Measurements from ENCODE around the gene SLC25A53.
"Not testable (repeated sequence)": the region's sequence is repeated elsewhere in the genome, so short reads cannot be mapped to it uniquely, and the experiment has no call there.

SLC25A53 gene

GRCh38 chrX:104130808-104131207 is 26.0 kb downstream of the SLC25A53 start:
- no peak for DNase-seq

- DNase-seq = no peak
These were observed 30.0 kb downstream of the SLC25A53 start for GRCh38 chrX:104126856-104127255.

- DNase-seq = no peak
These were observed 34.0 kb downstream of the SLC25A53 start for GRCh38 chrX:104122829-104123228.

DNA sequence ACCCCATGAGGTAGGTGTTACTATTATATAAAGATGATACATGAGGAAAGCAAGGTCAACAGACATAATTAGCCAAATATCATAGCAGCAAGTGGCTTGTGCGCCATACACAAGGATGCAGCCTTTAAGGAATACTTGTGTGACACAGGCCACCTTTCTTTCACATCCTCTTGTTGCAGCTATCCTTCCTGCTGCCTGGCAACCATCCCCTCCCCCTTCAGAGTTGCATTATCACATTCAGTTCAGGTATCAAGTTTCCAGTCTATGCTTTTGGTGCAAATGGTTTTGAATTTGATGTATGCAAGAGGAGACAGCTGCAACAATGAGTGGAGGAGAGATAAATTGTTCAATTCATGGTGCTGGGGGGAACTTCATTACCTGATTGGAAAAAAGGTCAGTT is 38.0 kb downstream of the SLC25A53 start:
- DNase-seq = no peak

- no peak for DNase-seq
These were observed 39.0 kb downstream of the SLC25A53 start for GRCh38 chrX:104117759-104118158.

GRCh38 chrX:104113222-104113965 is 43.4 kb downstream of the SLC25A53 start:
- DNase-seq = peak; percentile 42

DNA sequence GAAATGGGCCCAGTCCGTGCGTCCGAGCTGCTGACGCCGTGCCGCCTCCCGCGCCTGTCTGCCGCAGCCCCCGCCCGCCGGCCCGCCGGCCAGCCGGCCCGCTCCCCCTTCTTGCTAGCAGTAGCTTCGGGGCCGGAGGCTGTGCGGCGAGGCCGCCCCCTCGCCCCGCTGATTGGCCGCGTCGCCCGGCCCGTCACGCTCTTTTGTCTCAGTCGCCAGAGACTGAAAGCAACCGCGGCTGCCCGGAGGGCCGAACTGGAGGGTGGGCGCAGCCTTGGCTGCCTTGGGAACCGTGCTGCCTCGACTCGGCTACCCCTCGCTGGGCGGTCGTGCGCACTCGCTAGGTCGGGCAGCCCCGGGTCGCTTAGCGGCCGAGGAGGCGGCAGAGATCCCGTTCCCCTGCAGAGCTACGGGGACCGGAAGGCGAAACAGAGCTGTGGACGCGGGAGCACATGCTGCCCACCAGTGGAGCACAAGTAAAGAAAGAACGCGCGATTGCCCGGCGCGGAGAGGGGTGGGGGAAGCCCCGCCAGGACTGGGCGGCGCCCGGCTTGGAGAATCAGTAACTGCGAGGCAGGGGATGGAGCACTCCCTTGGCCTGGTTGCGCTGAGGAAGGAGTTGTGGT is 44.4 kb downstream of the SLC25A53 start, which contains the start of gene ZCCHC18:
TSS of gene ZCCHC18 (plus strand) at position 198 of the 626 bp plus-strand sequence. CDS start 1,589 bp downstream, outside the sequence.
- peak; percentile 17 for DNase-seq

- peak; percentile 3 for DNase-seq
These were observed 46.1 kb downstream of the SLC25A53 start for GRCh38 chrX:104110491-104111240.

DNA sequence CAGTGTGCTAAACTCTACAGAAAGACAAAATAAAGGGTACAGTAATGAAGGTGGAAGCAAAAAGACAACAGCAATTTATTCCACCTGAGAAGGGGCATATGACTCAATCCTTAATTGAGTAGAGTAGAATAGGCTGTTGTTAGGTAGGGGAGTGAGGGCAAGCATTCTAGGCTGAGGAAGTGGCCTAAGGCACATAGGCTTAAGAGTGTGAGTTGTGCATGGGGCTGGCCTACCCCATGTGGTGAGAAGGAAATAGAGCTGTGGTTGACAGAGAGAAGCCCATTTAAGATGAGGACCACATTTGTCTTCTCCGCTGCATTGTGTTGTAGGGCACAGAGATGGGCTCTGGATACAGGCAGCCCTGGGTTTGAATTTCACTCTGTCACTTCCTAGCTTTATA is 47.9 kb downstream of the SLC25A53 start:
- DNase-seq = no peak

GRCh38 chrX:104105330-104106262 is 51.2 kb downstream of the SLC25A53 start:
- DNase-seq = no peak

DNA sequence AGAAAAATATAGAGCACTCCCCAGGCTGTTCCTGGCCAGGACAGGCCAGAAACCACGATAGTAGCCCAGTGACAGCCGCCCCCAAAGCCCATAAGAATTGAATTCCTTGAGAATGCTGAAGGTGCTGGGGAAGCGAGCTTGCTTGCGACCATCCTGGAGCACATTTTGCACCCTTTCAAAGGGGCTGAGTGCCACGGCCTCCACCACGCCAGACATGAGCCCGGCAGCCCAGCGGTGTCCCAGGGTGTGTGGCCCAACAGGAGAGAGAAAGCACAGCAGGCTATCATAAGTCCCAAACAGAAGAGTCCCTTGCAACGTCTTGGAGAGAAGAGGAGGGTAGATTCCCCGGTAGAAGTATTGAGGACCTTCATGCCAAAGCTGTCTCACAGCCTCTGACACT is 52.1 kb downstream of the SLC25A53 start:
- DNase-seq = no peak

DNA sequence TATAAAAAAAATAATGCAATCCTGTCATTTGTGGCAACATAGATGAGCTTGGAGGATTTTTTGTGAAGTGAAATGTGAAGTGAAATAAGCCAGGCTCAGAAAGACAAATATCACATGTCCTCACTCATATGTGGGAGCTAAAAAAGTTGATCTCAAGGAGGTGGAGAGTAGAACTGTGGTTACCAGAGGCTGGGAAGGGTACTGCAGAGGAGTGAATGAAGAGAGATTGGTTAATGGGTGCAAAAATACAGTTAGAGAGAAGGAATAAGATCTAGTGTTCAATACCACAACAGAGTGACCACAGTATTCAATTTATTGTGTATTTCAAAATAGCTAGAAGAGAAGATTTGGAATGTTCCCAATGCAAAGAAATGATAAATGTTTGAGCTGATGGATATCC is 57.9 kb downstream of the SLC25A53 start:
- no peak for DNase-seq

DNA sequence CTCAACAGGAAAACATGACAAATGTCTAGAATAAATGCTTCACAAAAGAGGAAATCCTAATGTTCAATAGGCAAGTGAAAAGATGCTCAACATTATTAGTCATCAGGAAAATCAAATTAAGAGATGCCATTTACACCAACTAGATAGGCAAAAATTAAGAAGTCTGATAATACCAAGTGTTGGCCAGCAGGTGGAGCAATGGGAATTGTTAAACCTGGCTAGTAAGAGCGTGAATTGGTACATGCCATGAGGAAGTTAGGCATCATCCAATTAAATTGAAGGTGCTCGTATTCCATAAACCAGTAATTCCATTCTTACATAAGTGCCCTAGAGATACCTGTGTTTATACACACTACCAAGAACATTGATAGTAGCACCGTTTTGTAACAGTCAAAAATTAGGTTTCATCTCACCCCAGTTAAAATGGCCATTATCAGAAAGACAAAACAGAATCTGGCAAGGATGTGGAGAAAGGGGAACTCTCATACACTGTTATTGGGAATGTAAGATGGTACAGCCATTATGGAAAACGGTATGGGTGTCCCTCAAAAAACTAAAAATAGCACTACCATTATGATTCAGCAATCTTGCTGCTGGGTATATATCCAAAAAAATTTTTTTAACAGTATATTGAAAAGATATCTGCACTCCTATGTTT is 58.5 kb downstream of the SLC25A53 start:
- DNase-seq = no peak

- DNase-seq = no peak
These were observed 70.9 kb downstream of the SLC25A53 start for GRCh38 chrX:104085919-104086318.

DNA sequence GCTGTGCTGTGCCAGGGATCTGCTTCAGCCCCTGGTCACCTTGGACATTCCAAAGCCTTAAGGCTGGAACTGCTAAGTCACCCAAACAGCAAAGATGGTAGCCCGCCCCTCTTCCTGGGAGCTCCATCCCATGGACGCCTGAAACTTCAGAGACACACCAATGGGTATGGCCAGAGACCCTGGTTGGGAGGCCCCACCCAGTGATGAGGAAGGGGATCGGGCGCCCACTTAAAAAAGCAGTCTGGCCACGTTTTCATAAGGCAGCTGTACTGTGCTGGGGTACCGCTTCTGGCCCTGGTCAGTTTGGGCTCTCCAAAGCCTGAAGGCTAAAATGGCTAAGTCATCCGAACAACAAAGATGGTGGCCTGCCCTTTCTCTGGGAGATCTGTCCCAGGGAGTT is 71.3 kb downstream of the SLC25A53 start:
- no peak for DNase-seq

DNA sequence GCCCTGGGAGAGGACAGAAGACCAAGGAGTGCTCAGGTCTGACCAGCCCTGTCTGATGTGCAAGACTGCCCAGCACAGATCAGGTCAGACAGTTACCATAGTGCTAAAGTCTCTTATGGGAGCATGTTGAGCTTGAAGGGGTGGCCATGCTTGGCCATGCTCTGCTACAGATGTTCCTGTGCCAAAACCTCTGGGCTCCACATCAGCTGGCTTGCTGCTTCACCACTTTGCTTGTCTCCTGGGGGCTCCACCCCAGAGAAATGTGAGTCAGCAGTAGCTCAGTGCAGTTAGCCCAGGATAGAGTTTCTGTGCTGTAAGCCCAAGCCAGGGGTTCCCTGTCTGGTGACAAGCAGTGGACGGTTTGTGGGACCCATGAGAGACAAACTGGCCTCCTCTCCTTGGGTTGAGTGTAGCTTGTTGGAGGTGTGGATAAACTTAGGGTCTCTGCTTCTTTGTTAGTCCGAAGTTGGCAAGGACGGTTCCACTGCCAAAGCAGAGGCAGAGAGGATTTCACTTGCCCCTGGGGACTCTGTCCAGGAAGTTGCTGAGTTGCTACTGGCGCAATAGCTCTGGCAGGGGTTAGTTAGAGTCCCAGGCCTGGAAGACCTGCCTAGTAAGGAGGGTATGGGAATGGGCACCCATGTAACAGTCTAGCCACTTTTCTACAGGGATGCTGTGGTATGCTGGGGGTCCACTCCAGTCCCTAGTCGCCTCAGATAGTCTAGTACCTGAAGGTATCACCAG is 72.1 kb downstream of the SLC25A53 start:
- no peak for DNase-seq

- no peak for DNase-seq
These were observed 72.7 kb downstream of the SLC25A53 start for GRCh38 chrX:104084063-104084462.

DNA sequence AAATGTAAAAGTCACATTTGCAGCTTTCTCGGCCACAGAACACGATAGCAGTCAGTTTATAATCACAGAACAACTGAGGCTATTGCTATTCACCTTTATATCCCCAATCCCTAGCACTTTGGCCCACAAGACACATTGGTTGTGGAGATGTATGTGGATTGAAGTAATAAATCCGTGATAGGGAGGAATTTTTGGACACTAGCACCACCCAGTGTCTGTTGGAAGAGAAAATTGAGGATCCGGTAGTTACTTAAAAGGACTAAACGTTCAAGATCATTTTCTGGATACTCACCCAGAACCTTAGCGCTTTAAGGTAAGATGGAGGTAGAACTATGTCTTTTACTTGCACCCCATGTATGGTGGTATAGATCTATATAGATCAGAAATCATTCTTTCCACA is 79.0 kb downstream of the SLC25A53 start:
- not testable (repeated sequence) for DNase-seq

DNA sequence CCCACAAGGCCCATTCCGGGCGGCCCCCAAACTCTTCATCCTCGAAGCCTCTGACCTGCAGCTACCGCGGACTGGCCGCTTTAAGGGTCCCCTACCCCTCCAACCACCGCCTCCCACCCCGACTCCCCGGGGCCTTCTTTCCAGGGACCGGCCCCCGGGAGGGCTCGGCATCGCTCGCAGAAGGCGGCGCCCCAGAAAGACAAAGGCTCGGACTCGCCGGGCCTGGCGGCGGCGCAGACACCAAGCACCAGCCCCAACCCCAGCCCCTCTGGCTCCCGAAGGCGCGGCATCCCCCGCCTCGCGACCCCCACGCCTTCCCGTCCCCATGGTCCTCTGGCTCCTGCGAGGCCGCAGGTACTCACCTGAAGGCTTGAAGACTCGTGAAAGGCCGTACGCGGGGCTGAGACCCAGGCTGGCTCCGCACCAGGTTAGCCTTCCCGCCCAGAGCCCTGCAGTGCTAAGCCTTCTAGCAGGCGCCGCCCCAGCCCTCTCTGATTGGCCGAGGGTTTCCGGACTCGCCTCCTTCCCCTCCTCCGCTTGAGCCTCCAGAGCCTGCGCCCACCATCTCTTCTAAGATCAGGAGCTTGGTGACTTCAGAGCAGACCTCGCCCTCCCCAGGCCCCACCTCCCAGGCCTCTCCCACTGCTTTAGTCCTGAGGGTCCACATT is 80.9 kb downstream of the SLC25A53 start, which contains the start of gene TMSB15C:
TSS of gene TMSB15C (minus strand) at position 459 of the 668 bp plus-strand sequence.
- not testable (repeated sequence) for DNase-seq

- DNase-seq = not testable (repeated sequence)
These were observed 94.2 kb downstream of the SLC25A53 start for GRCh38 chrX:104062636-104063035.

DNA sequence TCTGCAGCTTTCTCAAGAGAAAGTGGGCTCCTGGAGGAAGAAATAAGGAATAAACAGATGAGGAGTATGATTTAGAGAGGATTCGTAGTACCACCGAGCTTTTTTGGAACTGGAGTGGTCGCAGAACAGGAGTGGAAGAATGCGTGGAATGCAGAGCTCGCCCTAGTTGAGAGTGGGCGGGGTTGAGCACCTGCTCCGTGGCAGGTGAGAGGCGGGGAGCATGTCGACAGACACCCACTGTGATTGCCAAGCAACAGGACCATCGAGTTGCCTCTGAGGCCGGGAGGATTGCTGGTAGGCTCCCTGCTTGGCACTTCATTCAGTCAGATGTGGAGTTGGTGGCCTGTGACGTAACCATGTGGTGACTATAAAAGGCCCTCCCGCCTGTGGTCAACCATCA is 101.9 kb downstream of the SLC25A53 start:
- DNase-seq = not testable (repeated sequence)

Data from activated effector memory CD4-positive, alpha-beta T cell treated with Interleukin-2 at 50 U/mL for 16 hours (primary cell).